Cardiac muscle cell (in vitro differentiated cells and primary cell): ENCODE results near the gene TLE2. TPM values are rescaled to one million over a fixed set of nuclear protein-coding genes. Genes with fewer than 3 reads are reported as not detected.

Source experiments
- DNase-seq, 2 donors: peaks; one replicate each; pipeline versions ENCODE4 v3.0.0 to v3.0.0-alpha.2; 2010 to 2017; ENCODE audit warnings: low read depth in 1 of 2, low spot score in 1 of 2
- H3K27ac ChIP-seq: fragments of 200-600 bp; sonication (generic); 2 replicates; pipeline ENCODE4 v1.5.1; 2016
- H3K27me3 ChIP-seq: fragments of 200-600 bp; sonication (generic); 2 replicates; pipeline ENCODE4 v1.6.0; 2016; ENCODE audit warnings: control low read depth
- H3K36me3 ChIP-seq: fragments of 200-600 bp; sonication (generic); 2 replicates; pipeline ENCODE4 v1.5.1; 2016; ENCODE audit warnings: control low read depth
- H3K4me1 ChIP-seq: fragments of 200-600 bp; sonication (generic); 2 replicates; pipeline ENCODE4 v1.8.1; 2017; ENCODE audit warnings: low read depth, mild to moderate bottlenecking, mixed run types
- H3K4me3 ChIP-seq: fragments of 200-600 bp; sonication (generic); 2 replicates; pipeline ENCODE4 v1.5.1; 2016; ENCODE audit warnings: mild to moderate bottlenecking
- H3K9me3 ChIP-seq: fragments of 200-600 bp; sonication (generic); 2 replicates; pipeline ENCODE4 v1.5.1; 2017; ENCODE audit warnings: low read depth, mild to moderate bottlenecking, control low read depth
- polyA plus RNA-seq: library from polyadenylated mRNA; unstranded; fragments of >200 nt; fragmentation: Nextera tagmentation; extraction: Ambion mirVana; gene quantifications from 2 replicates; pipeline ENCODE4 v1.2.1, GENCODE V29; 2016
- total RNA-seq: library from RNA; depleted of rRNA; stranded (reverse); fragments of >200 nt; gene quantifications from 2 replicates; pipeline ENCODE4 v1.2.3, GENCODE V29; 2016
- TF ChIP-seq, protein P1 (sequence below): IDR thresholded peaks from 2 replicates; pipeline ENCODE4 v1.5.1; 2012; ENCODE audit warnings: low read depth, mild to moderate bottlenecking, low read length

Gene TLE2
- total and polyA plus RNA-seq, 2 experiments from 2014 or later, result 95.9 to 105 TPM

DNA sequence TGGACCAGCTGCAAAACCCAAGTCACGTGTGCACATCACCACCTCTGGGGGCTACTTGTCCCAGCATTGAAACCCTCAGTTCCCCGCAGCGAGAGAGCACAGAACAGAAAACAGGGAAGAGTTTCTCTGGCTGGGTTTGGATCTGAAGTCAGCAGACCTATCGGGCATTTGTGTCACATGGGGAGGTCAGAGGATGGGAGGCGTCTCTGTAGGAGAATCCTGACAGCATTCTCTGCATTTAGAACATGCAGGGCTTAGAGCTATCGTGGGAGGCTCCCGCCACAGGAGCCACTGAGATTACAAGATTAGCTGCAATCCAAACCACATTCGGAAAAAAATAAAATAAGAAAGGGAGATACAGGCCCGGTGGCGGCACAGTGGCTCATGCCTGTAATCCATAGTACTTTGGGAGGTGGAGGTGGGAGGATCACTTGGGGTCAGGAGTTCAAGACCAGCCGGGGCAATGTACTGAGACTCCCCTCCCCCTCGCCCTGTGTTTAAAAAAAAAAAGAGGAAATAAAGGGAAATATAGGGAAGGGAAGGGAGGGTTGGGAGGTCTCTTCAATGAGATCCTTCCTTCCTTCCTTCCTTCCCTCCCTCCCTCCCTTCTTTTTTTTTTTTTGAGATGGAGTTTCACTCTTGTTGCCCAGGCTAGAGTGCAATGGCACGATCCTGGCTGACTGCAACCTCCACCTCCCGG is 54.6 kb downstream of the TLE2 start:
- Histone ChIP-seq H3K4me3 (no peak overlapping the region), H3K27ac (no peak overlapping the region), H3K27me3 (no peaks in the 10 kb centered on the region), H3K9me3 (no peaks in the 10 kb centered on the region), H3K36me3 (no peaks in the 10 kb centered on the region), H3K4me1 (peaks cover 10% of the 10 kb centered on the region)
- peak in 1 of 2 donors; percentile 91 for DNase-seq
- TF ChIP-seq, protein P1, sequence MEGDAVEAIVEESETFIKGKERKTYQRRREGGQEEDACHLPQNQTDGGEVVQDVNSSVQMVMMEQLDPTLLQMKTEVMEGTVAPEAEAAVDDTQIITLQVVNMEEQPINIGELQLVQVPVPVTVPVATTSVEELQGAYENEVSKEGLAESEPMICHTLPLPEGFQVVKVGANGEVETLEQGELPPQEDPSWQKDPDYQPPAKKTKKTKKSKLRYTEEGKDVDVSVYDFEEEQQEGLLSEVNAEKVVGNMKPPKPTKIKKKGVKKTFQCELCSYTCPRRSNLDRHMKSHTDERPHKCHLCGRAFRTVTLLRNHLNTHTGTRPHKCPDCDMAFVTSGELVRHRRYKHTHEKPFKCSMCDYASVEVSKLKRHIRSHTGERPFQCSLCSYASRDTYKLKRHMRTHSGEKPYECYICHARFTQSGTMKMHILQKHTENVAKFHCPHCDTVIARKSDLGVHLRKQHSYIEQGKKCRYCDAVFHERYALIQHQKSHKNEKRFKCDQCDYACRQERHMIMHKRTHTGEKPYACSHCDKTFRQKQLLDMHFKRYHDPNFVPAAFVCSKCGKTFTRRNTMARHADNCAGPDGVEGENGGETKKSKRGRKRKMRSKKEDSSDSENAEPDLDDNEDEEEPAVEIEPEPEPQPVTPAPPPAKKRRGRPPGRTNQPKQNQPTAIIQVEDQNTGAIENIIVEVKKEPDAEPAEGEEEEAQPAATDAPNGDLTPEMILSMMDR, result no peak

DNA sequence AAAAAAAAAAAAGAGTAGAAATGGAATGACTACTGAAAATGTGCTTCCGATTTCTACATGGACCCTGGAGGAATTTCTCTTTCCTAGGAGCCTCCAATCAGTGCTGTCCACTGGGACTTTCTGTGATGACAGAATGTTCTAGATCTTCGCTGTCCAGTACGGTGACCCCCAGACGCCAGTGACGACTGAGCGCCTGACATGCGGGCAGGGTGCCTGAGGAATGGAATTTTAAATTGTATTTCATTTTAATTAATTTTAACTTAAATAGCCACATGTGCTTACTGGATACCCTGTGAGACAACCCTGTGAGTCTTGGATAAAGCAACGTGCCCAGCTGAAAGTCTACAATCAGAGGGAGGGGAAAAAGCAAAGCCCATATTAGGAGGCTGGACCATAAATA is 55.9 kb downstream of the TLE2 start:
- no peaks in the 10 kb centered on the region for H3K27me3 ChIP-seq
- H3K9me3 ChIP-seq, result no peaks in the 10 kb centered on the region
- H3K4me1 ChIP-seq, result peaks cover 12% of the 10 kb centered on the region
- no peaks in the 10 kb centered on the region for H3K36me3 ChIP-seq
- DNase-seq, result peak in 1 of 2 donors; percentile 64
- TF ChIP-seq, protein P1, result no peak
- no peak overlapping the region for H3K27ac ChIP-seq
- H3K4me3 ChIP-seq, result no peak overlapping the region

- TF ChIP-seq, protein P1, result no peak
- H3K27me3 ChIP-seq, result no peaks in the 10 kb centered on the region
- H3K9me3 ChIP-seq, result no peaks in the 10 kb centered on the region
- no peaks in the 10 kb centered on the region for H3K36me3 ChIP-seq
- peaks cover 4% of the 10 kb centered on the region for H3K4me1 ChIP-seq
- no peak overlapping the region for H3K27ac ChIP-seq
- H3K4me3 ChIP-seq, result no peak overlapping the region
- peak in 1 of 2 donors; percentile 96 for DNase-seq
Observed at GRCh38 chr19:2970201-2970835, 58.8 kb downstream of the TLE2 start.

- Histone ChIP-seq H3K9me3 (no peaks in the 10 kb centered on the region), H3K27ac (peak overlapping the region; percentile 60), H3K27me3 (no peaks in the 10 kb centered on the region), H3K4me3 (no peak overlapping the region), H3K36me3 (no peaks in the 10 kb centered on the region), H3K4me1 (peaks cover 4% of the 10 kb centered on the region)
- TF ChIP-seq, protein P1, result no peak
- DNase-seq, result peak in 1 of 2 donors; percentile 88
Observed at GRCh38 chr19:2969104-2969504, 60.0 kb downstream of the TLE2 start.

- DNase-seq, result no peak
- Histone ChIP-seq H3K4me1 (peaks cover 4% of the 10 kb centered on the region), H3K27me3 (no peaks in the 10 kb centered on the region), H3K9me3 (no peaks in the 10 kb centered on the region), H3K36me3 (no peaks in the 10 kb centered on the region), H3K4me3 (no peak overlapping the region), H3K27ac (no peak overlapping the region)
- TF ChIP-seq, protein P1, result no peak
Observed at GRCh38 chr19:2967972-2968371, 61.1 kb downstream of the TLE2 start.
